ENCODE results near the gene RMRP.

The RMRP gene

GRCh38 chr9:35686222-35687203 lies 28.7 kb upstream of the RMRP start:
- DNase-seq = no peak

- DNase-seq = no peak
Observed at GRCh38 chr9:35685506-35685905, 27.7 kb upstream of the RMRP start.

- no peak for DNase-seq
Observed at GRCh38 chr9:35684921-35685320, 27.1 kb upstream of the RMRP start.

GRCh38 chr9:35683323-35683722 lies 25.5 kb upstream of the RMRP start:
- no peak for DNase-seq

- no peak for DNase-seq
Observed at GRCh38 chr9:35682520-35683315, 24.9 kb upstream of the RMRP start.

- DNase-seq = no peak
Observed at GRCh38 chr9:35682051-35682450, 24.2 kb upstream of the RMRP start.

GRCh38 chr9:35681341-35682002 lies 23.7 kb upstream of the RMRP start:
- no peak for DNase-seq

GRCh38 chr9:35680331-35681105 lies 22.7 kb upstream of the RMRP start:
- DNase-seq = no peak

GRCh38 chr9:35679766-35680330 lies 22.0 kb upstream of the RMRP start:
- no peak for DNase-seq

GRCh38 chr9:35679091-35679490 lies 21.3 kb upstream of the RMRP start:
- DNase-seq = no peak

GRCh38 chr9:35675732-35676392 lies 18.0 kb upstream of the RMRP start:
- peak; percentile 74 for DNase-seq

GRCh38 chr9:35675204-35675603 lies 17.4 kb upstream of the RMRP start:
- no peak for DNase-seq

- no peak for DNase-seq
Observed at GRCh38 chr9:35674025-35674361, 16.2 kb upstream of the RMRP start.

- DNase-seq = no peak
Observed at GRCh38 chr9:35673132-35674024, 15.6 kb upstream of the RMRP start, which contains the start of gene CA9. Gene CA9, plus strand, starts transcription at chr9:35673928. Its CDS starts 32 bp downstream, at chr9:35673960.

- DNase-seq = no peak
Observed at GRCh38 chr9:35669331-35670145, 11.7 kb upstream of the RMRP start.

- DNase-seq = no peak
Observed at GRCh38 chr9:35667939-35668338, 10.1 kb upstream of the RMRP start.

GRCh38 chr9:35666549-35666948 lies 8.7 kb upstream of the RMRP start:
- DNase-seq = no peak

- no peak for DNase-seq
Observed at GRCh38 chr9:35666045-35666444, 8.2 kb upstream of the RMRP start.

- DNase-seq = no peak
Observed at GRCh38 chr9:35665471-35665818, 7.6 kb upstream of the RMRP start.

Measured in activated CD8-positive, alpha-beta memory T cell treated with anti-CD3 and anti-CD28 coated beads, Interleukin-2, amount 50 U/mL, for 48 hours (primary cell).